Cerebellar nuclear complex (tissue), 1 donor: ENCODE data around the gene PLB1.
"Not testable (repeated sequence)": the region's sequence is repeated elsewhere in the genome, so short reads cannot be mapped to it uniquely, and the experiment has no call there.

Experiments
- DNase-seq, 2 experiments: peaks; one replicate each; lab custom pipeline; 2025; lab: John Stamatoyannopoulos, UW

Gene PLB1

DNA sequence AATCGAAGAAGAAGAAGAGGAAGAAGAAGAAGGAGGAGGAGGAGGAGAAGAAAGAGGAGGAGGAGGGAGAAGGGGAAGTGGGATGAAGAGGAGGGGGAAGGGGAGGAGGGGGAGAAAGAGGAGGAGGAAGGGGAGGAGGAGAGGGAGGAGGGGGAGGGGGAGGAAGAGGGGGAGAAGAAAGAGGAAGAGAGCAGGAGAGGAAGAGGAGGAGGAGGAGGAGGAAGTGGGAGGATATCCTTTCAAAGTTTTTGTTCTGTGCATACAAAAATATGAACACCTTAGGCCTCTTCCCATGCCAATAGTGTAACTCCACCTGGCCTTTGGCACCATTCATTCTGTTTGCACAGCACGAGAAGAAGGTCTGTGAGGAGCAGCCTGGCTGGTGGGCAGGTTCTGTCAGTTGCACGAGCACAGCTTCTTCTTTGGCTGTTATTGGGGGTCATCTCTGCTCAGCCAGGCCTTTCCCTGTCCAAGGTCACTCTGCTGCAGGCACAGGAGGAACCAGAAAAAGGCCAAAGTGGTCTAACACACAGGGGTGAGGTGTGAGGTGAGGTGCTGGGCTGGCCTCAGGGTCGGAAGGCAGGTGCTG is 25.8 kb upstream of the PLB1 start:
- DNase-seq, result no peak

GRCh38 chr2:28470759-28471158 is 25.1 kb upstream of the PLB1 start:
- DNase-seq, result no peak

DNA sequence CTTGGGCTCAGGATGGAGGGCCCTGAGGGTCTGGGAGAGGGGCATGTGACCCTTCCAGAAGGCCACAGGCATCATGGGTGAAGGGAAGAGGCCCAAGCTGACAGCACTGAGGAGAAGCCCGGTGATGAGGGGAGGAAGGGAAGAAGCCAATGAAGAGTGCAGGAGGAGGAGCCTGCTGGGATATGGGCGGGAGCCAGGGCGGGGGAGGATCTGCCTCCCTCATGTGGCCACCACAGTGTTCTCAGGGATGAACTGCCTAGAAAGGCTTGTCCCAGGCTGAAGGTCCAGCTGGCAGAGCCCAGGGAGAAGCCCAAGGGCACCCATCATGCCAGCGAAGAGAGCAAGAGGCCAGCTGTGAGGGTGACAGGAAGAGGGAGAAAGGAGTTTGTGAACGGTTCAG is 24.6 kb upstream of the PLB1 start:
- no peak for DNase-seq

GRCh38 chr2:28471701-28472236 is 24.1 kb upstream of the PLB1 start:
- DNase-seq, result no peak

- DNase-seq, result not testable (repeated sequence)
These were observed 23.2 kb upstream of the PLB1 start for GRCh38 chr2:28472641-28473040.

DNA sequence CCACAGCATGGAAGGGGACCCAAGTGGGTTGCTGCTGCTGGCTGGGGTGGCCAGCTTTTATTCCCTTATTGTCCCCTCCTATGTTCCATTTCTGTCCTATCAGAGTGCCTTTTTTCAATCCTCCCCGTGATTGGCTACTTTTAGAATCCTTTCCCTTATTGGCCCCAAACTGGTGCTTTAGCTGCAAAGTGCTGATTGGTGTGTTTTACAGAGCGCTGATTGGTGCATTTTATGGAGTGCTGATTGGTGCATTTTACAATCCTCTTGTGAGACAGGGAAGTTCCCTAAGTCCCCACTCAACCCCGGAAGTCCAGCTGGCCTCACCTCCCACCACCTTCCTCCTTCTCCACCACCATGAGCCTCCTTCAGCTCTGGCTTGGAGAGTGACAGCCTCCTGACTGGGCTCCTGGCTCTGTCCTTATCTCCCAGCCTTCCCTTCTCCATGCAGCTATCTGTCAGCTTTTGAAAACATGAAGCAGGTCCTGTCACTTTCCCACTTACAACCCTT is 20.7 kb upstream of the PLB1 start:
- DNase-seq, result no peak

DNA sequence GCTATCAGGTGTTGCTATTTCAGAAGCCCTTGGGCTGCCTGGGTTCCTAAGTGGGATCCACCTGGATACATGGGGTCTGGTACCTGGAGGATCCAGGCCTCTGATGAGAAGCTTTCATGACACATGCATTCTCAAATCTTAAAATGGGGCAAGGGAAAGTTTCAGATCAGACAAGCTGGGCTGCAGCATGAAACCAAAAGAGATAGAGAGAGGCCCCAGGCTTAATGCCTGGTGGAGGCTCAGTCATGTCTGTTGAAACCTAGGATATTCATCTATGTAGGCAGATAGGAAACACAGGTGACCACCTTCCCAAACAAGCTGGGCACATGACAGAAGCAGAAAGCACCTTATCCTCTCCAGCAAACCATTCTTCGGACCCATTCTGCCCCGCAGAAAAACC is 18.8 kb upstream of the PLB1 start:
- DNase-seq, result no peak

GRCh38 chr2:28477645-28478044 is 18.2 kb upstream of the PLB1 start:
- no peak for DNase-seq

DNA sequence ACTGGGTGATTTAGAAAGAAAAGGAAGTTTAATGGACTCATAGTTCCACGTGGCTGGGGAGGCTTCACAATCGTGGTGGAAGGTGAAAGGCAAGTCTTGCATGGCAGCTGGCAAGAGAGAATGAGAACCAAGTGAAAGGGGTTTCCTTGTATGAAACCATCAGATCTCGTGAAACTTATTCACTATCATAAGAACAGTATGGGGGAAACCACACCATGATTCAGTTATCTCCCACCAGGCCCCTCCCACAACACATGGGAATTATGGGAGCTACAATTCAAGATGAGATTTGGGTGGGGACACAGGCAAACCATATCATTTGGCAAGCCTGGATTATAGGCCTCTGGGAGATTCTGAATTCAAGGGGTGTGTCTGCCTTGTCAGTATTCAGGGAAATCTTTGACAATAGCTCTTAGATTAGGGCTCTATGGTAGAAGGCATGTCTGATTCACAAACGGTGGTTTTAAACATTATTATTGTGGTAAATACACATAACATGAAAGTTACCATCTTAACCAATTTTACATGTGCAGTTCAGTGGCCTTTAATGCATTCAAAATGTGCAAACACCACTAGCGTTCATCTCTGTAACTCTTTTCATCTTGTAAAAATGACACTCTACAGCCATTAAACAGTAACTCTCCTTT is 15.3 kb upstream of the PLB1 start:
- no peak for DNase-seq

GRCh38 chr2:28481905-28482304 is 14.0 kb upstream of the PLB1 start:
- no peak for DNase-seq

DNA sequence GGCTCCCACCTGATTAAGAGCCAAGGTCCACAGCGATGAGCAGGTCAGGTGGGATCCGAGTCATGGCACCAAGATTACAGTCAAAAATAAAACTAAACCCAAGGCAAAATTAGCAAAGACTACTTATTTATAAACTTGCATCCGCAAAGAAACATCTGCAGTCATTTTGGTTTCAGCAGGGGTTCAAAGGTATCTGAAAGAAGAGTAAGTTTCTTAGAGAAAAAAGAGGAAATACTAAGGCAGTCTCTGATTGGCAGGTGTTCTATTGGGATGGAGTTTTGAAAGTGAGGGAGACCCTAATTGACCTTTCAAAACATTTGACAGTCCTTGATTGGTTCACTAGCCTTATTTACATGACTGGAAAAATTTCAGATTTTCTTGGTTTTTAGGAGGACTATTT is 11.0 kb upstream of the PLB1 start:
- DNase-seq, result no peak

- DNase-seq, result no peak
These were observed 9.3 kb upstream of the PLB1 start for GRCh38 chr2:28486526-28486925.

DNA sequence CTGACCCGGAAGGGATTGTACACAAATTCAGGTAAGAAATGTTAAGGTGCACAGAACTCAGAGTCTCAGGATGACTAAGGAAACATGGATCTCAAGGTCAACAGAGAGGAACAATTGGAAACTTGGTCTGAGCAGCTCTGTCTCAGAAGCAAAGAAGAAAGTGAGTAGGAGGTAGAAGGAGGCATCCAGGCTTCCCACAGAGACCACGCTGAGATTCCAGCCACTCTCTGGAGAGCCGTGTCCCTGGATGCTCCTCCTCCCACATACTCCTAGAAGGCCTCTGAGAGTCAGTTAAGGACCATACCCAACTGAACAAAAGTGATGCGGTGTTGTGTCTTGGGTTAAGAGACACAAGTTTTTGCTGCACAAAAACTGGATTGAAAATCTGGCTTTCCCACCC is 8.6 kb upstream of the PLB1 start:
- no peak for DNase-seq

GRCh38 chr2:28488083-28488830 is 7.6 kb upstream of the PLB1 start:
- no peak for DNase-seq

DNA sequence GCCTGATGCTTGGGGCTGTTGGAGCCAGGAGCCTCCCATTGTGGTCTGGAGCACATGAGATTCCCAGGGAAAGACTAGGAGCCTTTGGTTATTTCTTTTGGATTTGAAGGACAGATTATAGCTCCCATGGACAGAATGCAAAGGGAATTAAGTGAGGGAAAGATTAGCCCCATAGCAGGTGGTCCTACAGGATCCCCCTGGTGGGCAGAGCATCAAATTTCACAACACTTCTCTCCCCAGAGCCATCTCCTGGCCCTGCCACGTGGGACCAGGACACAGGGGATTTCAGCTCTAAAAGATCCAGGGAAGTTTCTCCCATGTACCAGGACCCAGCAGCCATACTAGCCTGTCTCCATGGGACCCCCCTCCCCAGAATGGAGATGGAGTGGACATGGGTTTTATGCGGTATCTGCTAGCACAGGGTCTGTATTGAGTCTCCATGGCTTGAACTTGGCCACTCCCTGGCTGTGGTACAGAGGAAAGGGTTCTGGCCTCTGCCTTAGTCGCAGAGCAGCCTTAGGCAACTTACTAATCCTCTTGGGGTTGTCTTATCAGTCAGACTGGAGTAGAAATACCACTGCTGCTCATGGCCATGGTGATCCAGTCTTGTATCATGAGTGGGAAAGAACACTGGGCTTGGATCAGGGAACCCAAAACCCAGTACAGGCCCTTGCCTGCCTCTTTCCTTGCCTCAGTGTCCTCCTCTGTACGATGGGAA is 6.8 kb upstream of the PLB1 start:
- DNase-seq, result no peak

- no peak for DNase-seq
These were observed 5.3 kb upstream of the PLB1 start for GRCh38 chr2:28490558-28490957.

DNA sequence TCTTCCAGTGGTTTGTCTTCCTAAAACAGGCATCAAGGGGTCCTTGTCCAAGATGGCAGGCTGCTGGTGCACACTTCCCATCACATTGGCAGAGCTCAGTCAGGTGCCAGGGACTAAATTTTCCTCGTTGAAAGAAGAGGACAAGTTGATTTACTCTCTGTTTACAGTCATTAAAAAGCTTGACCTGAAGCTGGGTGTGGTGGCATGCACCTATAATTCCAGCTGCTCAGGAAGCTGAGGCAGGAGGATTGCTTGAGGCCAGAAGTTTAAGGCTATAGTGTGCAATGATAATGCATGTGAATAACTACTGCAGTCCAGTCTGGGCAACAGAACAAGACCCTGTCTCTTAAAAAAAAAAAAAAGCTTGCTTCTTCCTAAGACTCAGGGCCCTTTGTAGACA is 3.6 kb upstream of the PLB1 start:
- DNase-seq, result no peak

DNA sequence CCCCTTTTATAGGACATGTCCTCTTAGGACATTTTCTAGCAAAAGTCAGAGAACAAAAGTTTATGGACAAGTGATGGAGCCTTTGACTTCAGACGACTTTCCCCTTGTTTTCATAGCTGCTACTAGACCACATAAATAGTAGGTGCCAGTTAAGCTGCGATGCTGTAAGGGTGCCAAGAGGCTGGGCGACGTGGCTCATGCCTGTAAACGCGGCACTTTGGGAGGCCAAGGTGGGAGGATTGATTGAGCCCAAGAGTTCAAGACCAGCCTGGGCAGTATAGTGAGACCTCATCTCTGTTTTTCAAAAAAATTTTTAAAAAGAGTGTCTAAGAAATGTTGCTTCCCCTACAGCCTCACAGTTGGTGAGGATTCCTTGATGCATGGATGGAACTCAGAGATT is 2.2 kb upstream of the PLB1 start:
- no peak for DNase-seq

GRCh38 chr2:28496781-28497180 is 921 bp downstream of the PLB1 start:
- no peak for DNase-seq

DNA sequence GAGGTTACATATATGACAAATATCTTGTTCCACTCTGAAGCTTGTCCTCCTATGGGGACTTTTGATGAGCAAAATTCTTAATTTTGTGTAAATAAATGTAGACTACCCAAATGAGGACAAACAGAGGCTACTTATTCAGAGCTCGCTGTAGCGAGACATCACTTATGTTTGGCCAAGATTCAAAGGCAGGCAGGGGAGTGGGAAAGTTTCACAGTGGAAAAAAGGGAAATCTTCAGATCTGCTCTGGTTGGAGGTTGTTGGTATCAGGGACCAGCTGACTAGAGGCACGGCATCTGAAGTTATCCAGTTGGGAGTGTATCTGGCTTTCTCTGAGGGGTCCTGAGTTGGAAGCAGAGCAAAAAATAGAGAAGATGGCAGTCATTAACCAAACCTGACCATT is 1.3 kb downstream of the PLB1 start:
- no peak for DNase-seq

DNA sequence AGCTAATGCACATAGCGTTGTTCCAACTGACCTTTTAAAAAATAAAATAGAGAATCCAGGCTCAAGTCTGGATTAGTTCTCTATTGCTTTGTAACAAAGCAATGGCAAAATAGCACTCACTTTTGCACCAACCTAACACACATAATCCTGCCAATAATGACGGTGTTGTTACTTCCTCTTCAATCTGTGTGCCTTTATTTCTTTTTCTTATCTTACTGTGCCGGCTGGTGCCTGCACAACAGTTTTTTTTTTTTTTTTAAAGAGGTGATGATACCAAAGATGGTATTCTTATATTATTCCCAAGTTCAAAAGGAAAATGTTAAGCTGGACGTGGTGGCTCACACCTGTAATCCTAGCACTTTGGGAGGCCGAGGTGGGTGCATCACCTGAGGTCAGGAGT is 3.4 kb downstream of the PLB1 start:
- DNase-seq, result no peak

- DNase-seq, result no peak
These were observed 9.5 kb downstream of the PLB1 start for GRCh38 chr2:28505361-28505760.
